Loucy (cell line): ENCODE results near the gene OGFOD3.

Experiments used
- CTCF ChIP-seq: fragments of 200-600 bp; sonication (generic); conservative IDR thresholded peaks from 2 replicates; pipeline ENCODE4 v1.5.1; 2014; ENCODE audit warnings: mild to moderate bottlenecking, antibody characterized with exemption, low read length
- EZH2phosphoT487 ChIP-seq: fragments of 200-600 bp; IDR thresholded peaks from 2 replicates; pipeline ENCODE4 v1.6.1; 2018; ENCODE audit warnings: antibody characterized with exemption, mild to moderate bottlenecking, moderate library complexity, borderline replicate concordance

- TF ChIP-seq CTCF (no peak), EZH2phosphoT487 (no peak)
These were observed 25.4 kb downstream of the OGFOD3 start for GRCh38 chr17:82392941-82393340.
